Caco-2 (cell line): ENCODE measurements around the gene FN1. TPM values are rescaled to one million over a fixed set of nuclear protein-coding genes. Genes with fewer than 3 reads are reported as not detected.

ENCODE experiments used
- BruUV-seq: library from RNA; stranded (reverse); fragments of 400-500 nt; replicated peaks from 2 replicates; lab custom pipeline; 2021; lab: Mats Ljungman, UMichigan
- CTCF ChIA-PET: fragments of 300-600 bp; sonication (Branson Sonifier 250); formaldehyde crosslinking; loops from one replicate; lab custom pipeline; 2022; ENCODE audit warnings: antibody characterized with exemption; lab: Charles Lee
- POLR2A ChIA-PET: fragments of 300-600 bp; sonication (Branson Sonifier 250); formaldehyde crosslinking; loops from one replicate; lab custom pipeline; 2022; ENCODE audit warnings: antibody characterized with exemption; lab: Charles Lee
- DNase-seq, 2 experiments: peaks; one replicate each; pipeline versions ENCODE4 v3.0.0 to v3.0.0-alpha.2; 2020 to 2022
- H3K27me3 ChIP-seq: replicated peaks from 2 replicates; pipeline ENCODE4 v1.6.0; 2011; ENCODE audit warnings: low read length; ENCODE audit not compliant: control insufficient read depth, insufficient read depth
- H3K36me3 ChIP-seq: 2 replicates; pipeline ENCODE4 v1.5.1; 2011; ENCODE audit warnings: low read length; ENCODE audit not compliant: control insufficient read depth, insufficient read depth
- H3K4me1 ChIP-seq: fragments of 250-450 bp; sonication (Bioruptor Pico); 2 replicates; pipeline ENCODE4 v1.5.1; 2020; ENCODE audit warnings: mild to moderate bottlenecking
- H3K4me3 ChIP-seq: 2 replicates; pipeline ENCODE4 v1.5.1; 2011; ENCODE audit warnings: low read depth, mild to moderate bottlenecking, control low read depth, low read length
- H3K9me3 ChIP-seq: fragments of 250-450 bp; sonication (Bioruptor Pico); 2 replicates; pipeline ENCODE4 v1.5.1; 2020; ENCODE audit warnings: mild to moderate bottlenecking, moderate library complexity
- H3K27ac Mint-ChIP-seq: one replicate; pipeline ENCODE4 v1.8.0; 2022; ENCODE audit warnings: mixed read lengths; ENCODE audit not compliant: unreplicated experiment
- H3K27me3 Mint-ChIP-seq: one replicate; pipeline ENCODE4 v1.8.0; 2022; ENCODE audit warnings: mixed read lengths; ENCODE audit not compliant: insufficient read depth, unreplicated experiment
- H3K36me3 Mint-ChIP-seq: one replicate; pipeline ENCODE4 v1.8.0; 2022; ENCODE audit warnings: mild to moderate bottlenecking, mixed read lengths; ENCODE audit not compliant: insufficient read depth, unreplicated experiment
- H3K4me1 Mint-ChIP-seq: one replicate; pipeline ENCODE4 v1.8.0; 2022; ENCODE audit warnings: low read depth, mixed read lengths; ENCODE audit not compliant: unreplicated experiment
- H3K4me3 Mint-ChIP-seq: one replicate; pipeline ENCODE4 v1.8.0; 2022; ENCODE audit warnings: mild to moderate bottlenecking, moderate library complexity, mixed read lengths; ENCODE audit not compliant: unreplicated experiment
- H3K9me3 Mint-ChIP-seq: one replicate; pipeline ENCODE4 v1.8.0; 2022; ENCODE audit warnings: mixed read lengths; ENCODE audit not compliant: unreplicated experiment
- intact Hi-C: fragments of 100-400 bp; cut with micrococcal nuclease; formaldehyde crosslinking; loops from one replicate; pipeline ENCODE4 v1.10.0; 2022; ENCODE audit not compliant: unreplicated experiment
- total RNA-seq: library from RNA; stranded (reverse); gene quantifications from 2 replicates; pipeline ENCODE4 v1.2.3, GENCODE V29; 2022
- TF ChIP-seq, protein P1 (sequence below), 2 experiments: fragments of 200-600 bp in 1 of 2; IDR thresholded peaks; 1 replicate in 1 of 2; 2 replicates in 1 of 2; pipeline versions ENCODE4 v1.5.1 to v1.8.0; 2011 to 2022; ENCODE audit warnings: antibody characterized with exemption in 1 of 2, control low read depth in 1 of 2, inconsistent platforms in 1 of 2, low read depth in 1 of 2, low read length in 1 of 2, mild to moderate bottlenecking in 1 of 2, moderate library complexity in 1 of 2; ENCODE audit not compliant: insufficient read depth in 1 of 2, severe bottlenecking in 1 of 2, unreplicated experiment in 1 of 2

FN1 gene
- total RNA-seq, 1 experiment from 2014 or later, result 3,805 TPM

DNA sequence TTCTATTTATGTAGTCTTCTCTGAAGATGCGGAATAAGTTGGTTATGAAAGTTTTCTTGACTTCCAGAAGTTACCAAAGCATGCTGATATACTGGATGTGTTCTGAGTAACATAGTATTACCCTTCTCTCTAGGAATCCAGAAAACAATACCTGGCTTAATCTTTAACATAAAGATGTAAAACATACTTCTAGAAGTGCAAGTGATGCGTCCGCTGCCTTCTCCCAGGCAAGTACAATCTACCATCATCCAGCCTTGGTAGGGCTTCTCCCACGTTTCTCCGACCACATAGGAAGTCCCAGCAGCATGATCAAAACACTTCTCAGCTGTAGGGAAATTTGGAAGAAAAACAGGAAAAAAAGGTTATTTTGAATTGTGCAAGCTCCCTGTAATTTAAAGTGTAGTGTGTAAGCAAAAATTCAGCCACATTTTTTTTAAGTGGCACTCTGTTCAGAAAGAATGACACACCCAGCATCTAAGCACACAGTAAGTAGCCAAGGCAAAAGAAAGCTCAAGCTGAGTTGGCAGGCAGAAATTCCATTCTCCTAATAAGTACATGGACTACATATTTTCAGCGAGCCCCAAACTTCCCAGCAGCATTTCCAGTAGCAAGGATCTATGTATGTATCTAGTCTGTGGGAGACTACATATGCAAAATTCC, 5.2 kb downstream of the FN1 start:
- H3K9me3 Mint-ChIP-seq, result no peaks in the 10 kb centered on the region
- peaks cover 21% of the 10 kb centered on the region for H3K4me1 Mint-ChIP-seq
- H3K4me1 ChIP-seq, result peaks cover 18% of the 10 kb centered on the region
- no peak for DNase-seq
- H3K27me3 Mint-ChIP-seq, result no peaks in the 10 kb centered on the region
- TF ChIP-seq, protein P1, sequence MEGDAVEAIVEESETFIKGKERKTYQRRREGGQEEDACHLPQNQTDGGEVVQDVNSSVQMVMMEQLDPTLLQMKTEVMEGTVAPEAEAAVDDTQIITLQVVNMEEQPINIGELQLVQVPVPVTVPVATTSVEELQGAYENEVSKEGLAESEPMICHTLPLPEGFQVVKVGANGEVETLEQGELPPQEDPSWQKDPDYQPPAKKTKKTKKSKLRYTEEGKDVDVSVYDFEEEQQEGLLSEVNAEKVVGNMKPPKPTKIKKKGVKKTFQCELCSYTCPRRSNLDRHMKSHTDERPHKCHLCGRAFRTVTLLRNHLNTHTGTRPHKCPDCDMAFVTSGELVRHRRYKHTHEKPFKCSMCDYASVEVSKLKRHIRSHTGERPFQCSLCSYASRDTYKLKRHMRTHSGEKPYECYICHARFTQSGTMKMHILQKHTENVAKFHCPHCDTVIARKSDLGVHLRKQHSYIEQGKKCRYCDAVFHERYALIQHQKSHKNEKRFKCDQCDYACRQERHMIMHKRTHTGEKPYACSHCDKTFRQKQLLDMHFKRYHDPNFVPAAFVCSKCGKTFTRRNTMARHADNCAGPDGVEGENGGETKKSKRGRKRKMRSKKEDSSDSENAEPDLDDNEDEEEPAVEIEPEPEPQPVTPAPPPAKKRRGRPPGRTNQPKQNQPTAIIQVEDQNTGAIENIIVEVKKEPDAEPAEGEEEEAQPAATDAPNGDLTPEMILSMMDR (IDR thresholded peaks at IDR 0.05; ENCODE audit: insufficient read depth in 1 of 2, low read depth in 1 of 2, low read length in 1 of 2, severe bottlenecking in 1 of 2, unreplicated experiment in 1 of 2), result no peak
- H3K9me3 ChIP-seq, result no peaks in the 10 kb centered on the region
- H3K27me3 ChIP-seq, result no peaks in the 10 kb centered on the region
- peak overlapping the region; percentile 45 for H3K27ac Mint-ChIP-seq
- ChIA-PET POLR2A (interaction anchor here (0.6 to 1.7 kb wide), 2 partner anchors 11 to 13 kb away, joined by 4 to 5 read pairs; no protein-coding TSS in a partner anchor), CTCF (no interaction called here)
- H3K4me3 ChIP-seq, result no peak overlapping the region
- H3K4me3 Mint-ChIP-seq, result peak overlapping the region; percentile 56
- H3K36me3 Mint-ChIP-seq, result peaks cover 99% of the 10 kb centered on the region
- intact Hi-C loops, result no loop called here
- H3K36me3 ChIP-seq, result peaks cover 7% of the 10 kb centered on the region
- BruUV-seq, result no TSS peak

DNA sequence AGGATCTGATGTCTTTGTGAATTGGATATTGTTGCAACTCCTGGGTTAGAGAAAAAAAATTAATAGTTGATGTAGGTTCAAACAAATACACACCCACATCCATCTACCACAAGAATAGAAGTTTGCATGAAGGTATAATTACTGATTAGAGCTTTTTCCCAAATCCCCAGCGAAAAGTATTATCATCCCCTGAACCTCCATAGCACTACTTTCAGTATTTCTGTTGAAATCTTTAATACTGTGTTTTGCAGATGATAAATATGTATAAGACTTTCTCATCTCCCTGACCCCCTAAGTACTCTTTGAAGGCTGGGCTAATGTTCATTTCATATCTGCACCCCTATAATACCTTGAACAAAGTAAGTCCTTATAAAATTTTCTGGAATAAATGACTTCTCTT, 6.4 kb downstream of the FN1 start:
- peaks cover 99% of the 10 kb centered on the region for H3K36me3 Mint-ChIP-seq

DNA sequence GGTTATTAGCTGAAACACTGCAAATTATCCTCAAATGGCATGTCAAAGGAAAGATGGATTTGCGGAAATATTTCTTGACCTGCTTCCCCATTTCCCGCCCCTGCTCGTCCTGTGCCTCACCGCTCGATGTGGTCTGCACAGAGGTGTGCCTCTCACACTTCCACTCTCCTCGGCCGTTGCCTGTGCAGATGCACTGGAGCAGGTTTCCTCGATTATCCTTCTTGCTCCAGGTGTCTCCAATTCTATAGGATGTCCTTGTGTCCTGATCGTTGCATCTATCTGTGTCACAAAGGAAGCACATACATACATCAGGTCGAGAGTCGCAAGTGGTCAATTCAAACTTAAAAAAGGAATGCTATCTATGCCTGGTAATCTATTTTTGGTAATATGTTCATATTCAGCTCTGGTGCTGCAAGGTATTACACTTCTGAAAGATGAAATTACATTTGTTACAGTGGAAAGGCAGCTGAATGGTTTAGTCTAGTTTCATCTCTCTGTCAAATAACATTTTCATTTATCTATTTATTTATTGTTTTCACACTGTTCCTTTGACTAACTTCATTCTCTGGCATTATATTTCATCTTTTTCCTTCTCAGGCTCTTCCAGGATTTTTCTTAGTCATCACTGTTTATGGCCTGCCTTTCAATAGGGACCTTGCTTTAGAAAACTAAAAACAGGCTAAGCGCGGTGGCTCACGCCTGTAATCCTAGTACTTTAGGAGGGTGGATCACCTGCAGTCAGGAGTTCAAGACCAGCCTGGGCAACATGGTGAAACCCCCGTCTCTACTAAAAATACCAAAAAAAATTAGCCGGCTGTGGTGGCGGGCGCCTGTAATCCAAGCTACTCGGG, 7.6 kb downstream of the FN1 start:
- H3K36me3 ChIP-seq, result peaks cover 9% of the 10 kb centered on the region
- Mint-ChIP-seq H3K36me3 (peaks cover 99% of the 10 kb centered on the region), H3K4me3 (peak overlapping the region; percentile 55), H3K27ac (peak overlapping the region; percentile 72), H3K9me3 (no peaks in the 10 kb centered on the region), H3K27me3 (no peaks in the 10 kb centered on the region), H3K4me1 (peaks cover 31% of the 10 kb centered on the region)
- DNase-seq, result no peak
- intact Hi-C loops, result no loop called here
- no peak overlapping the region for H3K4me3 ChIP-seq
- TF ChIP-seq, protein P1 (IDR thresholded peaks at IDR 0.05; ENCODE audit: insufficient read depth in 1 of 2, low read depth in 1 of 2, low read length in 1 of 2, severe bottlenecking in 1 of 2, unreplicated experiment in 1 of 2), result no peak
- ChIA-PET POLR2A (no interaction called here), CTCF (no interaction called here)
- no peaks in the 10 kb centered on the region for H3K9me3 ChIP-seq
- no TSS peak for BruUV-seq
- H3K27me3 ChIP-seq, result no peaks in the 10 kb centered on the region
- H3K4me1 ChIP-seq, result peaks cover 33% of the 10 kb centered on the region

More for the DNA sequence above, 6.4 kb downstream of the FN1 start:
- no peaks in the 10 kb centered on the region for H3K9me3 ChIP-seq
- DNase-seq, result no peak
- Mint-ChIP-seq H3K27me3 (no peaks in the 10 kb centered on the region), H3K9me3 (no peaks in the 10 kb centered on the region), H3K4me1 (peaks cover 22% of the 10 kb centered on the region), H3K27ac (no peak overlapping the region), H3K4me3 (peak overlapping the region; percentile 16)
- TF ChIP-seq, protein P1 (IDR thresholded peaks at IDR 0.05; ENCODE audit: insufficient read depth in 1 of 2, low read depth in 1 of 2, low read length in 1 of 2, severe bottlenecking in 1 of 2, unreplicated experiment in 1 of 2), result no peak
- no peak overlapping the region for H3K4me3 ChIP-seq
- H3K36me3 ChIP-seq, result peaks cover 7% of the 10 kb centered on the region
- no peaks in the 10 kb centered on the region for H3K27me3 ChIP-seq
- intact Hi-C loops, result no loop called here
- H3K4me1 ChIP-seq, result peaks cover 24% of the 10 kb centered on the region
- CTCF ChIA-PET, result no interaction called here
- POLR2A ChIA-PET, result interaction anchor here (0.6 kb wide), 1 partner anchor 32 kb away, joined by 3 read pairs; no protein-coding TSS in a partner anchor
- BruUV-seq, result no TSS peak
